ENCODE results near the gene STXBP6. TPM values are rescaled to one million over a fixed set of nuclear protein-coding genes. Genes with fewer than 3 reads are reported as not detected.

Gene STXBP6
- polyA plus RNA-seq, 1 donor from 2014 or later = 14.6 TPM

GRCh38 chr14:25074099-25074685 lies 24.2 kb upstream of the STXBP6 start:
- Histone ChIP-seq H3K4me2 (ENCODE audit: low read length) (no peak overlapping the region), H3K79me2 (replicated peaks; ENCODE audit: insufficient read depth, low read length) (no peaks in the 10 kb centered on the region), H3K9ac (ENCODE audit: low read length) (no peak overlapping the region), H3K9me2 (ENCODE audit: insufficient read depth, low read length) (no peaks in the 10 kb centered on the region), H3K9me3 (ENCODE audit: low read length) (no peaks in the 10 kb centered on the region), H3K4me3 (ENCODE audit: low read length) (no peak overlapping the region), H2AFZ (ENCODE audit: low read depth, low read length) (no peak overlapping the region), H3F3A (ENCODE audit: insufficient read depth, low read length, poor library complexity, severe bottlenecking) (no peaks in the 10 kb centered on the region), H3K36me3 (ENCODE audit: insufficient read depth, low read length) (no peaks in the 10 kb centered on the region), H3K27ac (ENCODE audit: low read length) (no peak overlapping the region), H3K27me3 (ENCODE audit: insufficient read depth, low read depth, low read length) (no peaks in the 10 kb centered on the region), H4K20me1 (ENCODE audit: insufficient read depth) (no peaks in the 10 kb centered on the region)
- no peak for TF ChIP-seq RAD21 (conservative IDR thresholded peaks at IDR 0.05)
- no peak for TF ChIP-seq REST (IDR thresholded peaks at IDR 0.05; ENCODE audit: borderline replicate concordance)
- TF ChIP-seq SMC3 (conservative IDR thresholded peaks at IDR 0.05; ENCODE audit: poor library complexity) = no peak
- TF ChIP-seq, protein P1, sequence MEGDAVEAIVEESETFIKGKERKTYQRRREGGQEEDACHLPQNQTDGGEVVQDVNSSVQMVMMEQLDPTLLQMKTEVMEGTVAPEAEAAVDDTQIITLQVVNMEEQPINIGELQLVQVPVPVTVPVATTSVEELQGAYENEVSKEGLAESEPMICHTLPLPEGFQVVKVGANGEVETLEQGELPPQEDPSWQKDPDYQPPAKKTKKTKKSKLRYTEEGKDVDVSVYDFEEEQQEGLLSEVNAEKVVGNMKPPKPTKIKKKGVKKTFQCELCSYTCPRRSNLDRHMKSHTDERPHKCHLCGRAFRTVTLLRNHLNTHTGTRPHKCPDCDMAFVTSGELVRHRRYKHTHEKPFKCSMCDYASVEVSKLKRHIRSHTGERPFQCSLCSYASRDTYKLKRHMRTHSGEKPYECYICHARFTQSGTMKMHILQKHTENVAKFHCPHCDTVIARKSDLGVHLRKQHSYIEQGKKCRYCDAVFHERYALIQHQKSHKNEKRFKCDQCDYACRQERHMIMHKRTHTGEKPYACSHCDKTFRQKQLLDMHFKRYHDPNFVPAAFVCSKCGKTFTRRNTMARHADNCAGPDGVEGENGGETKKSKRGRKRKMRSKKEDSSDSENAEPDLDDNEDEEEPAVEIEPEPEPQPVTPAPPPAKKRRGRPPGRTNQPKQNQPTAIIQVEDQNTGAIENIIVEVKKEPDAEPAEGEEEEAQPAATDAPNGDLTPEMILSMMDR (IDR thresholded peaks at IDR 0.05; ENCODE audit: poor library complexity, severe bottlenecking) = no peak
- no peak for TF ChIP-seq EP300 (conservative IDR thresholded peaks at IDR 0.05; ENCODE audit: poor library complexity, severe bottlenecking)
- TF ChIP-seq EZH2 (IDR thresholded peaks at IDR 0.05; ENCODE audit: borderline replicate concordance, insufficient read depth, low read length, poor library complexity, severe bottlenecking) = no peak
- no peak for TF ChIP-seq TAF1 (IDR thresholded peaks at IDR 0.05; ENCODE audit: low read depth)
- TF ChIP-seq MXI1 (conservative IDR thresholded peaks at IDR 0.05; ENCODE audit: poor library complexity, severe bottlenecking) = no peak
- no peak for TF ChIP-seq POLR2AphosphoS5 (IDR thresholded peaks at IDR 0.05)

DNA sequence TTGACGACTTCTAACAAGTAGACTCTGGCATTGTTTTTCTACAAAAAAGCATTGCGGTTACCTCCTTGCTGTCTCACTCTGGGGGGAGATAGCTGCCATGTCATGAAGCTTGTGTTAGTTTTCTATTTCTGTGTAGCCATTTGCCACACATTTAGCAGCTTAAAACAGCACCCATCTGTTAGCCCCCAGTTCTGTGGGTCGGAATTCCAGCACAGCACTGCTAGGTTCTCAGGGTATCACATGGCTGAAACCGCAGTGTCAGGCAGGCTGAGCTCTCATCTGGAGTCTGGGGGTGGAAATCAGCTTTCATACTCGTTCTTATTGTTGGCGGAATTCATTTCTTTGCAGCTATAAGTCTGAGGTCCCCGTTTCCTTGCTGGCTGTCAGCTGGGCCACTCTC lies 19.9 kb upstream of the STXBP6 start:
- Histone ChIP-seq H3K27me3 (ENCODE audit: insufficient read depth, low read depth, low read length) (no peaks in the 10 kb centered on the region), H3K27ac (ENCODE audit: low read length) (no peak overlapping the region), H4K20me1 (ENCODE audit: insufficient read depth) (no peaks in the 10 kb centered on the region), H3K4me3 (ENCODE audit: low read length) (no peak overlapping the region), H3K36me3 (ENCODE audit: insufficient read depth, low read length) (no peaks in the 10 kb centered on the region), H3F3A (ENCODE audit: insufficient read depth, low read length, poor library complexity, severe bottlenecking) (no peaks in the 10 kb centered on the region), H3K79me2 (replicated peaks; ENCODE audit: insufficient read depth, low read length) (no peaks in the 10 kb centered on the region), H2AFZ (ENCODE audit: low read depth, low read length) (no peak overlapping the region), H3K9ac (ENCODE audit: low read length) (no peak overlapping the region), H3K4me2 (ENCODE audit: low read length) (no peak overlapping the region), H3K9me3 (ENCODE audit: low read length) (no peaks in the 10 kb centered on the region), H3K9me2 (ENCODE audit: insufficient read depth, low read length) (no peaks in the 10 kb centered on the region)
- TF ChIP-seq RAD21 (conservative IDR thresholded peaks at IDR 0.05) (no peak), TAF1 (IDR thresholded peaks at IDR 0.05; ENCODE audit: low read depth) (no peak), MXI1 (conservative IDR thresholded peaks at IDR 0.05; ENCODE audit: poor library complexity, severe bottlenecking) (no peak), EP300 (conservative IDR thresholded peaks at IDR 0.05; ENCODE audit: poor library complexity, severe bottlenecking) (no peak), SMC3 (conservative IDR thresholded peaks at IDR 0.05; ENCODE audit: poor library complexity) (no peak), EZH2 (IDR thresholded peaks at IDR 0.05; ENCODE audit: borderline replicate concordance, insufficient read depth, low read length, poor library complexity, severe bottlenecking) (no peak), REST (IDR thresholded peaks at IDR 0.05; ENCODE audit: borderline replicate concordance) (no peak), POLR2AphosphoS5 (IDR thresholded peaks at IDR 0.05) (no peak)
- TF ChIP-seq, protein P1 (IDR thresholded peaks at IDR 0.05; ENCODE audit: poor library complexity, severe bottlenecking) = no peak

Data from neural cell (in vitro differentiated cells).